Prostate gland (tissue), 2 donors: ENCODE measurements around the gene JARID2. TPM values are rescaled to one million over a fixed set of nuclear protein-coding genes. Genes with fewer than 3 reads are reported as not detected.

Experiments
- DNase-seq: peaks from one replicate; pipeline ENCODE4 v3.0.0-alpha.2; 2019; ENCODE audit warnings: low spot score
- H3K27ac ChIP-seq, 2 donors: fragments of 200-600 bp; sonication (generic); 2 replicates each; pipeline ENCODE4 v1.5.1; 2017 to 2019
- H3K27me3 ChIP-seq: fragments of 200-600 bp; sonication (generic); replicated peaks from 2 replicates; pipeline ENCODE4 v1.5.1; 2019; ENCODE audit not compliant: insufficient read depth
- H3K36me3 ChIP-seq, 2 donors: fragments of 200-600 bp; sonication (generic); 1 replicate in 1 of 2; 2 replicates in 1 of 2; pipeline versions ENCODE4 v1.5.1 to v1.8.1; 2017 to 2019
- H3K4me1 ChIP-seq: fragments of 200-600 bp; sonication (generic); replicated peaks from 2 replicates; pipeline ENCODE4 v1.5.1; 2019
- H3K4me3 ChIP-seq, 2 donors: fragments of 200-600 bp; sonication (generic); 2 replicates each; pipeline ENCODE4 v1.5.1; 2017 to 2019
- H3K9me3 ChIP-seq: fragments of 200-600 bp; sonication (generic); 2 replicates; pipeline ENCODE4 v1.5.1; 2017
- POLR2A ChIP-seq: fragments of 450-650 bp; IDR thresholded peaks from one replicate; pipeline ENCODE4 v1.6.1; 2016; ENCODE audit warnings: antibody characterized with exemption, mild to moderate bottlenecking
- POLR2AphosphoS5 ChIP-seq: sonication (generic); formaldehyde crosslinking; IDR thresholded peaks from one replicate; pipeline ENCODE4 v1.6.1; 2017; ENCODE audit warnings: antibody characterized with exemption
- WGBS: methylation state at CpG from one replicate; pipeline ENCODE4 v1.1.5; 2018; 5-methylcytosine and 5-hydroxymethylcytosine counted together
- intact Hi-C: fragments of 100-400 bp; cut with DNase I; formaldehyde crosslinking; loops from one replicate; pipeline ENCODE4 v1.14.2; 2022
- total RNA-seq, 2 donors: library from RNA; depleted of rRNA; stranded (reverse); fragments of >200 nt; gene quantifications; one replicate each; pipeline ENCODE4 v1.1.0, GENCODE V29; 2016
- TF ChIP-seq, protein P1 (sequence below), 4 experiments: fragments of 200-600 bp in 2 of 4; fragments of 450-650 bp in 2 of 4; sonication (generic) in 2 of 4; IDR thresholded peaks; 1 replicate in 3 of 4; 2 replicates in 1 of 4; pipeline ENCODE4 v1.5.1; 2016 to 2019; ENCODE audit warnings: antibody characterized with exemption in 4 of 4, mild to moderate bottlenecking in 2 of 4, moderate library complexity in 2 of 4

The JARID2 gene
- total RNA-seq, 2 donors from 2014 or later, result 7.7 to 35.4 TPM

DNA sequence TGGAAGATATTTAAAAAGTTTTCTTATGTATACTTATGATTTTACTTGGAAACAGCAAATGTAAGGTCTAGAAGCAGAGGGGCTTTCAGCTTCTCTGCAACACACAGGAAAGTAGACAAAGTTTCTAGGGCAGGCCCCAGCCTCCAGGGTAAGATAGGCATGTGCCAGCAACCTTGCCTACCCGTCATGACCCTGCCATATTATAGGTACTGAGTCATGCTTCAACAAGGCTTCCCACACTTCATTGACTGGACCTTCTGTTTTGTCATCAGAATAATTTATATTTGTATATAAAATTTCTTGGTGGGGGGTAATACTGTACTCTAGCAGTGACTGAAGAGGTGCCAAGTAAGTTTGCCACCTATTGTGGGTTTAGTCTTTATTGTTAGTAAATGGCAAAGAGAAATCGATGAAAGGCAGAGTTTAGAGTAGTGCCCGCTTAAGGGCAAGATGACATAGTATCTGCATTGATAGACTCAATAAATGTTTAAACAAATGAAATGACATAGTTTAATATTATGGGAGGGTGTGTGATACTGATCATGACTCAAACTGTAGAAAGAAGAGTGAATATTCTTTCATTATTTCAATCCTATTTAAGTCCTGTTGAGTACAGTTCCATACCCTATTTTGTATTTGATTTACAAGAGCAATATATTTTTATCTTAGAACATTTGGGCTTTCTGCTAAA lies 95.6 kb downstream of the JARID2 start:
- Histone ChIP-seq H3K36me3 (no peaks in the 10 kb centered on the region), H3K4me3 (no peak overlapping the region), H3K27me3 (no peaks in the 10 kb centered on the region), H3K4me1 (no peaks in the 10 kb centered on the region), H3K27ac (no peak overlapping the region), H3K9me3 (no peaks in the 10 kb centered on the region)
- intact Hi-C loops, result no loop called here
- no peak for DNase-seq
- WGBS, result 79% methylated on average over 3 of the region's 3 CpGs
- TF ChIP-seq, protein P1, sequence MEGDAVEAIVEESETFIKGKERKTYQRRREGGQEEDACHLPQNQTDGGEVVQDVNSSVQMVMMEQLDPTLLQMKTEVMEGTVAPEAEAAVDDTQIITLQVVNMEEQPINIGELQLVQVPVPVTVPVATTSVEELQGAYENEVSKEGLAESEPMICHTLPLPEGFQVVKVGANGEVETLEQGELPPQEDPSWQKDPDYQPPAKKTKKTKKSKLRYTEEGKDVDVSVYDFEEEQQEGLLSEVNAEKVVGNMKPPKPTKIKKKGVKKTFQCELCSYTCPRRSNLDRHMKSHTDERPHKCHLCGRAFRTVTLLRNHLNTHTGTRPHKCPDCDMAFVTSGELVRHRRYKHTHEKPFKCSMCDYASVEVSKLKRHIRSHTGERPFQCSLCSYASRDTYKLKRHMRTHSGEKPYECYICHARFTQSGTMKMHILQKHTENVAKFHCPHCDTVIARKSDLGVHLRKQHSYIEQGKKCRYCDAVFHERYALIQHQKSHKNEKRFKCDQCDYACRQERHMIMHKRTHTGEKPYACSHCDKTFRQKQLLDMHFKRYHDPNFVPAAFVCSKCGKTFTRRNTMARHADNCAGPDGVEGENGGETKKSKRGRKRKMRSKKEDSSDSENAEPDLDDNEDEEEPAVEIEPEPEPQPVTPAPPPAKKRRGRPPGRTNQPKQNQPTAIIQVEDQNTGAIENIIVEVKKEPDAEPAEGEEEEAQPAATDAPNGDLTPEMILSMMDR (IDR thresholded peaks at IDR 0.05), result no peak
- no peak for TF ChIP-seq POLR2A

DNA sequence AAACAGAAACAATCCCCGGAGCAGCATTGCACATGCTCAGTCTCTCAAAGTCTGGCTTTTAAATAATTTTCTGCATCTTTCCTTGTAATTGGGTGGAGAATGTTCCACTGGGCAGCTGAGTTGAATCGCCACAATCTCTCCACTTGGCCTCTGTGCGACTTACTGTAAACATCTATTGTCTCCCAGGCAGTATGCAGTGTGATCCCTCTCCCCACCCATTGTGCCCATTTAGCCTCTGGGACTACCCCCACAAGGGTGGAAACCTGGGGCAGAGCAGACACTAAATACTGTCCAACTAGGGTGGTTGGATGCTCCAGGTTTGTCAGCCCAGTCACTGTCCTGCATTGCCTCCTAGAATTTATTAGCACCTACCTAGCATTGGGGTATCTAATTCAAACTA lies 96.2 kb downstream of the JARID2 start:
- H3K27me3 ChIP-seq, result no peaks in the 10 kb centered on the region
- no peak for DNase-seq
- no peaks in the 10 kb centered on the region for H3K9me3 ChIP-seq
- TF ChIP-seq POLR2AphosphoS5 (no peak), POLR2A (no peak)
- TF ChIP-seq, protein P1 (IDR thresholded peaks at IDR 0.05), result no peak
- no peak overlapping the region for H3K4me3 ChIP-seq
- no peaks in the 10 kb centered on the region for H3K4me1 ChIP-seq
- H3K27ac ChIP-seq, result no peak overlapping the region
- H3K36me3 ChIP-seq, result no peaks in the 10 kb centered on the region
- WGBS, result 88% methylated on average over 3 of the region's 3 CpGs
- intact Hi-C loops, result no loop called here

DNA sequence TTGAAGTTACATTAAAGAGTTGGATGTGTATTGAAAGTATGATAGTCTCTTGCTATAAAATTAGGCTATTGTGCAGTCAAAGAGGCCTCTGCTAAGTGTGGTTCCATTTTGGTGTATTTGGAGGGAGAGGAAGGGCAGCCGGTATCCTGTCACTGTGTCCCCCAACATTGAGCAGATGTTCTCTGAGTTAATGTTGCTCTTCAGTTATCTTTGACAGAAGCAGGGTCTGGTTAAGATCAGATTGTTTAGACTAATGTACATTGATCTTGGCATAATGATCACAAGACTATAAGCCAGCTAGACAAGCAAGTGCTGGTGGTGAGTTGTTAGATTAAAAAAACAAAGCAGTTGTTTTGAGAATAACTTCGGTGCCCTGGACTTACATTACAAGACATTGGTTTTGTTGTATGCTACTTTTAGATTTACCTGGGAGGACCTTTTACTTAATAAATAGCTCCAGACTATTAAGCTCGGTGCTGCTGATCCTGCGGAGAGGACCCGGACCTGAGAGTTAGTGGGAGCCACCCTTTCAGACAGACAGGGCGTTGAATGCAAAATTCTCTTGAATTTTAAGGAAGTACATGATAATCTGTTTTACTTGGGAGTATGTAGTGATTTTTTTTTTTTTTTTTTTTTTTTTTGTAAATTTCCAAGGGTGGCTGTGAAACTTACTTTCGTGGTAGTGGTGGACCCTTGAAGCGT lies 97.8 kb downstream of the JARID2 start:
- Histone ChIP-seq H3K9me3 (no peaks in the 10 kb centered on the region), H3K27me3 (no peaks in the 10 kb centered on the region), H3K4me3 (no peak overlapping the region), H3K36me3 (no peaks in the 10 kb centered on the region), H3K27ac (no peak overlapping the region), H3K4me1 (no peaks in the 10 kb centered on the region)
- no peak for DNase-seq
- TF ChIP-seq POLR2A (no peak), POLR2AphosphoS5 (no peak)
- TF ChIP-seq, protein P1 (IDR thresholded peaks at IDR 0.05), result no peak
- WGBS, result 90% methylated on average over 8 of the region's 8 CpGs
- intact Hi-C loops, result no loop called here

DNA sequence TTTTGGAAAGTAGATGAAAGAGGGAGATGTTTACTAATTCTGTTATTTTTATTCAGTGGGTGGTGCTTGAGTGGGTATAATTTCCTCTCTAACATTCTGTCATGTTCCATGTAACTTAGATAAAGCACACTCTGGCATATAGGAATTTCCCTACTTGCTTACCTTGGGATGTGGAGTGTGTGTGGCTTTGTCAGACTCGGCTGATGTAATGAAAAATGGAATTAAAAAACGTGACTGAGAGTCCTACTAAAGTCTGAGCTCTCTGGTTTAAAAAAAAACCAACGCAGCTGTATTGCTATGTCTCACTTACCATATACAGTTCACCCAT lies 98.3 kb downstream of the JARID2 start:
- intact Hi-C loops, result no loop called here
- Histone ChIP-seq H3K4me3 (no peak overlapping the region), H3K4me1 (no peaks in the 10 kb centered on the region), H3K27ac (no peak overlapping the region), H3K9me3 (no peaks in the 10 kb centered on the region), H3K27me3 (no peaks in the 10 kb centered on the region), H3K36me3 (no peaks in the 10 kb centered on the region)
- WGBS, result 70% methylated on average over 3 of the region's 3 CpGs
- TF ChIP-seq POLR2AphosphoS5 (no peak), POLR2A (no peak)
- TF ChIP-seq, protein P1 (IDR thresholded peaks at IDR 0.05), result no peak
- DNase-seq, result no peak

DNA sequence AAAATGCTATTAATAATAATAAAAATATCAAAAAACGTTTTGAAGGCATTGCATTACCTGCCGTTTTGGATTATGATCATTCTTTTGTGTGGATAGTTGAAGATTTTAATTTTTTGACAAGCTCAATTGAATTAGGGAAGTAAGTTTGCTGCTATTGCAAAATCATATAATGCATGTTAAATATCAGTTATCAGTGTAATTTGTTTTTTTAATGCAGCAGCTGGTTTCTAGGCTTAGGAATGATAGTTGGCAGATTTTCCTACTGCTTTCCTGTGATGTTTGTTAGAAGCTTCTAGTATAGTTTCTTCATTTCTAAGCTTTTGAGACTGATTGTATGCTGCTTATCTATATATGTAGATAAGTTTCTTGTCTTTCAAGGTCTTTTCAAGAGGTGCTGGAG lies 99.0 kb downstream of the JARID2 start:
- Histone ChIP-seq H3K4me1 (no peaks in the 10 kb centered on the region), H3K36me3 (no peaks in the 10 kb centered on the region), H3K27ac (no peak overlapping the region), H3K27me3 (no peaks in the 10 kb centered on the region), H3K9me3 (no peaks in the 10 kb centered on the region), H3K4me3 (no peak overlapping the region)
- TF ChIP-seq POLR2AphosphoS5 (no peak), POLR2A (no peak)
- TF ChIP-seq, protein P1 (IDR thresholded peaks at IDR 0.05), result no peak
- 83% methylated on average over 2 of the region's 2 CpGs for WGBS
- intact Hi-C loops, result no loop called here
- no peak for DNase-seq
